IMR-90 (cell line): ENCODE measurements around the gene FAM83E. TPM values are rescaled to one million over a fixed set of nuclear protein-coding genes. Genes with fewer than 3 reads are reported as not detected.

Experiments
- ATAC-seq: fragments of 200-7000 bp; cut with Tn5 transposase; 2 replicates; pipeline ENCODE4 v1.9.1; 2020; ENCODE audit warnings: low read depth, mild to moderate bottlenecking, moderate library complexity
- BruUV-seq: library from RNA; stranded (reverse); fragments of 400-500 nt; replicated peaks from 2 replicates; lab custom pipeline; 2021; lab: Mats Ljungman, UMichigan
- CTCF ChIA-PET: fragments of 300-600 bp; formaldehyde crosslinking; extraction: SDS; loops from one replicate; lab custom pipeline; 2021; ENCODE audit warnings: antibody characterized with exemption; lab: Yijun Ruan, JAX
- POLR2A ChIA-PET: fragments of 300-600 bp; sonication (Branson Sonifier 250); formaldehyde crosslinking; loops from one replicate; lab custom pipeline; 2022; ENCODE audit warnings: antibody characterized with exemption; ENCODE audit not compliant: unreplicated experiment; lab: Charles Lee
- DNase-seq: peaks from one replicate; pipeline ENCODE4 v3.0.0; 2013
- H2AFZ ChIP-seq: replicated peaks from 2 replicates; pipeline ENCODE3; 2013; ENCODE audit warnings: low read length, mild to moderate bottlenecking; ENCODE audit not compliant: poor library complexity
- H2AK5ac ChIP-seq: 2 replicates; pipeline ENCODE4 v1.6.1; 2013; ENCODE audit warnings: low read depth, low read length, inconsistent platforms
- H2AK9ac ChIP-seq: replicated peaks from 2 replicates; pipeline ENCODE3; 2013; ENCODE audit warnings: mild to moderate bottlenecking, low read depth, low read length, moderate library complexity; ENCODE audit not compliant: poor library complexity
- H2BK120ac ChIP-seq: 2 replicates; pipeline ENCODE4 v1.6.1; 2013; ENCODE audit warnings: low read depth, low read length, inconsistent platforms
- H2BK15ac ChIP-seq: 3 replicates; pipeline ENCODE4 v1.6.1; 2013; ENCODE audit warnings: low read depth, low read length, inconsistent platforms
- H2BK20ac ChIP-seq: 2 replicates; pipeline ENCODE4 v1.6.1; 2013; ENCODE audit warnings: low read depth, mild to moderate bottlenecking, inconsistent platforms, low read length, moderate library complexity
- H2BK5ac ChIP-seq: 2 replicates; pipeline ENCODE4 v1.6.1; 2013; ENCODE audit warnings: mild to moderate bottlenecking, low read depth, low read length, inconsistent platforms; ENCODE audit not compliant: poor library complexity, severe bottlenecking
- H3K14ac ChIP-seq: replicated peaks from 2 replicates; pipeline ENCODE4 v1.6.1; 2013; ENCODE audit warnings: low read depth, low read length, inconsistent platforms
- H3K18ac ChIP-seq: 2 replicates; pipeline ENCODE4 v1.6.1; 2013; ENCODE audit warnings: low read depth, low read length, control low read depth
- H3K23ac ChIP-seq: 2 replicates; pipeline ENCODE4 v1.6.1; 2013; ENCODE audit warnings: low read depth, low read length, inconsistent platforms
- H3K27ac ChIP-seq: 2 replicates; pipeline ENCODE4 v1.5.1; 2013; ENCODE audit warnings: mild to moderate bottlenecking, control low read depth, low read length; ENCODE audit not compliant: insufficient read depth
- H3K27me3 ChIP-seq: 2 replicates; pipeline ENCODE4 v1.6.1; 2013; ENCODE audit warnings: low read length; ENCODE audit not compliant: control insufficient read depth, insufficient read depth
- H3K36me3 ChIP-seq: 2 replicates; pipeline ENCODE4 v1.6.1; 2013; ENCODE audit warnings: low read length, mixed read lengths; ENCODE audit not compliant: control insufficient read depth, insufficient read depth
- H3K4ac ChIP-seq: 2 replicates; pipeline ENCODE4 v1.6.1; 2013; ENCODE audit warnings: low read depth, low read length, inconsistent platforms
- H3K4me1 ChIP-seq: 2 replicates; pipeline ENCODE4 v1.6.1; 2013; ENCODE audit warnings: low read length, mixed read lengths; ENCODE audit not compliant: control insufficient read depth, insufficient read depth
- H3K4me2 ChIP-seq: 2 replicates; pipeline ENCODE4 v1.6.1; 2013; ENCODE audit warnings: low read depth, mild to moderate bottlenecking, control low read depth, low read length, moderate library complexity
- H3K4me3 ChIP-seq: 2 replicates; pipeline ENCODE4 v1.5.1; 2013; ENCODE audit warnings: low read depth, mild to moderate bottlenecking, control low read depth, low read length, moderate library complexity; ENCODE audit not compliant: insufficient read depth
- H3K56ac ChIP-seq: 2 replicates; pipeline ENCODE4 v1.6.1; 2013; ENCODE audit warnings: low read length, inconsistent platforms; ENCODE audit not compliant: insufficient read depth; ENCODE audit errors: extremely low read depth
- H3K79me1 ChIP-seq, 2 experiments: 2 replicates each; pipeline ENCODE4 v1.6.1; 2013; ENCODE audit warnings: low read length in 2 of 2, inconsistent platforms in 1 of 2, low read depth in 1 of 2
- H3K9ac ChIP-seq: 2 replicates; pipeline ENCODE4 v1.6.1; 2013; ENCODE audit warnings: low read depth, low read length, control low read depth
- H3K9me1 ChIP-seq: 2 replicates; pipeline ENCODE4 v1.6.1; 2013; ENCODE audit warnings: low read length, inconsistent platforms; ENCODE audit not compliant: insufficient read depth
- H3K9me3 ChIP-seq: 2 replicates; pipeline ENCODE4 v1.6.1; 2013; ENCODE audit warnings: low read length; ENCODE audit not compliant: control insufficient read depth, insufficient read depth
- H4K20me1 ChIP-seq: 2 replicates; pipeline ENCODE4 v1.6.1; 2013; ENCODE audit warnings: low read length, inconsistent platforms; ENCODE audit not compliant: insufficient read depth
- H4K5ac ChIP-seq: 2 replicates; pipeline ENCODE4 v1.6.1; 2013; ENCODE audit warnings: mild to moderate bottlenecking, low read depth, low read length, control low read depth
- H4K8ac ChIP-seq, 2 experiments: 2 replicates each; pipeline ENCODE4 v1.6.1; 2013; ENCODE audit warnings: low read depth in 2 of 2, low read length in 2 of 2, control low read depth in 1 of 2, inconsistent platforms in 1 of 2
- H4K91ac ChIP-seq: 2 replicates; pipeline ENCODE4 v1.6.1; 2013; ENCODE audit warnings: low read depth, low read length, inconsistent platforms; ENCODE audit not compliant: insufficient read depth
- BHLHE40 ChIP-seq: fragments of 150-350 bp; IDR thresholded peaks from 2 replicates; pipeline ENCODE4 v1.6.1; 2016; ENCODE audit warnings: mild to moderate bottlenecking, low read depth, low read length
- FOS ChIP-seq: fragments of 150-350 bp; IDR thresholded peaks from 2 replicates; pipeline ENCODE4 v1.6.1; 2016; ENCODE audit warnings: low read depth, low read length
- MAFK ChIP-seq: IDR thresholded peaks from 2 replicates; pipeline ENCODE4 v1.6.1; 2012; ENCODE audit warnings: low read depth, low read length, improper control_type of control experiment
- MAZ ChIP-seq: IDR thresholded peaks from 2 replicates; pipeline ENCODE4 v1.6.1; 2012; ENCODE audit warnings: low read depth, mild to moderate bottlenecking, low read length, improper control_type of control experiment, moderate library complexity, borderline replicate concordance
- MXI1 ChIP-seq: IDR thresholded peaks from 2 replicates; pipeline ENCODE4 v1.6.1; 2012; ENCODE audit warnings: low read depth, mild to moderate bottlenecking, low read length, moderate library complexity, borderline replicate concordance
- POLR2A ChIP-seq: IDR thresholded peaks from 2 replicates; pipeline ENCODE4 v1.6.1; 2012; ENCODE audit warnings: mild to moderate bottlenecking, low read depth, low read length
- RAD21 ChIP-seq: IDR thresholded peaks from 2 replicates; pipeline ENCODE4 v1.6.1; 2012; ENCODE audit warnings: low read length, improper control_type of control experiment
- RCOR1 ChIP-seq: IDR thresholded peaks from 2 replicates; pipeline ENCODE4 v1.6.1; 2012; ENCODE audit warnings: mild to moderate bottlenecking, low read length, improper control_type of control experiment; ENCODE audit not compliant: insufficient replicate concordance
- RFX5 ChIP-seq: IDR thresholded peaks from 2 replicates; pipeline ENCODE4 v1.8.0; 2012; ENCODE audit warnings: low read depth, mild to moderate bottlenecking, low read length, moderate library complexity
- SMC3 ChIP-seq: fragments of 150-350 bp; IDR thresholded peaks from 2 replicates; pipeline ENCODE4 v1.6.1; 2016; ENCODE audit warnings: low read depth, mild to moderate bottlenecking, antibody characterized with exemption, low read length, moderate library complexity
- WGBS, 2 experiments: methylation state at CpG; one replicate each; pipeline versions ENCODE4 v1.1.5 to v1.1.7; 2013; ENCODE audit warnings: missing lambda C conversion rate in 2 of 2; ENCODE audit not compliant: insufficient read length in 1 of 2; ENCODE audit errors: extremely low coverage in 2 of 2; 5-methylcytosine and 5-hydroxymethylcytosine counted together
- dilution Hi-C: fragments of 300-500 bp; cut with HindIII; formaldehyde crosslinking; loops from one replicate; pipeline ENCODE4 v1.14.3; 2018; ENCODE audit warnings: low sequenced_read_pairs; ENCODE audit not compliant: unreplicated experiment
- in situ Hi-C: fragments of 300-500 bp; cut with MboI; formaldehyde crosslinking; loops from 3 replicates; pipeline ENCODE4 v1.14.3; 2019; ENCODE audit warnings: low sequenced_read_pairs, inconsistent platforms, mixed read lengths
- intact Hi-C: fragments of 100-400 bp; cut with micrococcal nuclease; formaldehyde crosslinking; loops from 2 replicates; pipeline ENCODE4 v1.10.0; 2022
- polyA plus RNA-seq, 3 experiments: library from polyadenylated mRNA; depleted of rRNA; stranded (reverse); fragments of >200 nt; gene quantifications; 2 replicates each; pipeline ENCODE4 v1.2.3, GENCODE V29; 2012; ENCODE audit warnings: low replicate concordance in 1 of 3
- total RNA-seq: library from RNA; depleted of rRNA; stranded (reverse); fragments of >200 nt; gene quantifications from 2 replicates; pipeline ENCODE4 v1.2.3, GENCODE V29; 2012
- TF ChIP-seq, protein P1 (sequence below): fragments of 150-350 bp; IDR thresholded peaks from 2 replicates; pipeline ENCODE4 v1.6.1; 2017; ENCODE audit warnings: mild to moderate bottlenecking, antibody characterized with exemption, low read length, low read depth
- TF ChIP-seq, protein P2 (sequence below): conservative IDR thresholded peaks from 2 replicates; pipeline ENCODE4 v1.5.1; 2012; ENCODE audit warnings: mild to moderate bottlenecking, low read depth, low read length, improper control_type of control experiment

FAM83E gene
- total and polyA plus RNA-seq, 2 of the 4 experiments (the other 2 are of a cell fraction) = 0.05 to 0.36 TPM

DNA sequence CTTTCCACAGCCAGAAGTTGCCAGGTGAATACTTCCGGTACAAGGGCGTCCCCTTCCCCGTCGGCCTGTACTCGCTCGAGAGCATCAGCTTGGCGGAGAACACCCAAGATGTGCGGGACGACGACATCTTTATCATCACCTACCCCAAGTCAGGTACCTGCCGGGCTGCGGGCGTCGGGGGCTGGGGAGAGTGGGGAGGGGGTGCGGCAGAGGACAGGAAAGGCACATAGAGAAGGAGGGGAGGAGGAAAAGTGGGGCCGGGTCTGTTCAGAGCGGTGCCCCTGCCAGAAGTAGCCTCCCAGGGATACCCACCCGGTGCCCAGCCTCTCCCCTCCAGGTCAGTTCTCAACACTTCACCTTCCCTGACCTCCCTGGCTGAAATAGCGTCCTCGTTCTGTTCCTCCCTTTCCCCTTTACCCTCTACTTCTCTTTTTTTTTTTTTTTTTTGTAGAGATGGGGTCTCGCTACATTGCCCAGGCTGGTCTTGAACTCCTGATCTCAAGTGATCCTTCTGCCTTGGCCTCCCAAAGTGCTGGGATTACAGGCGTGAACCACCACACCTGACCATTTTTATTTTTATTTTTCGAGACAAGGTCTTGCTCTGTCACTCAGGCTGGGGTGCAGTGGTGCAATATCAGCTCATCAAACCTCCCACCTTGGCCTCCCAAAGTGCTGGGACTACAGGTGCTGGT, 38.8 kb downstream of the FAM83E start:
- H4K8ac ChIP-seq = no peak overlapping the region
- H2AK9ac ChIP-seq = no peak overlapping the region
- H2AK5ac ChIP-seq = no peak overlapping the region
- no peak overlapping the region for H3K27ac ChIP-seq
- CTCF ChIA-PET = no interaction called here
- no peaks in the 10 kb centered on the region for H4K20me1 ChIP-seq
- POLR2A ChIA-PET = no interaction called here
- BruUV-seq = no TSS peak
- H3K4ac ChIP-seq = no peak overlapping the region
- H2BK15ac ChIP-seq = no peak overlapping the region
- H3K4me1 ChIP-seq = no peaks in the 10 kb centered on the region
- TF ChIP-seq MAZ (no peak), SMC3 (no peak), BHLHE40 (no peak), RAD21 (no peak), RCOR1 (no peak), RFX5 (no peak), POLR2A (no peak), MXI1 (no peak), MAFK (no peak), FOS (no peak)
- TF ChIP-seq, protein P1, sequence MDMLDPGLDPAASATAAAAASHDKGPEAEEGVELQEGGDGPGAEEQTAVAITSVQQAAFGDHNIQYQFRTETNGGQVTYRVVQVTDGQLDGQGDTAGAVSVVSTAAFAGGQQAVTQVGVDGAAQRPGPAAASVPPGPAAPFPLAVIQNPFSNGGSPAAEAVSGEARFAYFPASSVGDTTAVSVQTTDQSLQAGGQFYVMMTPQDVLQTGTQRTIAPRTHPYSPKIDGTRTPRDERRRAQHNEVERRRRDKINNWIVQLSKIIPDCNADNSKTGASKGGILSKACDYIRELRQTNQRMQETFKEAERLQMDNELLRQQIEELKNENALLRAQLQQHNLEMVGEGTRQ = no peak
- TF ChIP-seq, protein P2, sequence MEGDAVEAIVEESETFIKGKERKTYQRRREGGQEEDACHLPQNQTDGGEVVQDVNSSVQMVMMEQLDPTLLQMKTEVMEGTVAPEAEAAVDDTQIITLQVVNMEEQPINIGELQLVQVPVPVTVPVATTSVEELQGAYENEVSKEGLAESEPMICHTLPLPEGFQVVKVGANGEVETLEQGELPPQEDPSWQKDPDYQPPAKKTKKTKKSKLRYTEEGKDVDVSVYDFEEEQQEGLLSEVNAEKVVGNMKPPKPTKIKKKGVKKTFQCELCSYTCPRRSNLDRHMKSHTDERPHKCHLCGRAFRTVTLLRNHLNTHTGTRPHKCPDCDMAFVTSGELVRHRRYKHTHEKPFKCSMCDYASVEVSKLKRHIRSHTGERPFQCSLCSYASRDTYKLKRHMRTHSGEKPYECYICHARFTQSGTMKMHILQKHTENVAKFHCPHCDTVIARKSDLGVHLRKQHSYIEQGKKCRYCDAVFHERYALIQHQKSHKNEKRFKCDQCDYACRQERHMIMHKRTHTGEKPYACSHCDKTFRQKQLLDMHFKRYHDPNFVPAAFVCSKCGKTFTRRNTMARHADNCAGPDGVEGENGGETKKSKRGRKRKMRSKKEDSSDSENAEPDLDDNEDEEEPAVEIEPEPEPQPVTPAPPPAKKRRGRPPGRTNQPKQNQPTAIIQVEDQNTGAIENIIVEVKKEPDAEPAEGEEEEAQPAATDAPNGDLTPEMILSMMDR = no peak
- no peaks in the 10 kb centered on the region for H3K79me1 ChIP-seq
- no peak overlapping the region for H4K91ac ChIP-seq
- no peak overlapping the region for H3K4me2 ChIP-seq
- DNase-seq = no peak
- H2BK120ac ChIP-seq = no peak overlapping the region
- 100% methylated on average over 1 of the region's 23 CpGs; no CpG with 5 or more reads in 1 of the 2 experiments for WGBS, 2 experiments
- in situ Hi-C loops (no loop called here), dilution Hi-C loops (no loop called here), intact Hi-C loops (no loop called here)
- H3K9me3 ChIP-seq = no peaks in the 10 kb centered on the region
- no peak for ATAC-seq
- no peak overlapping the region for H4K5ac ChIP-seq
- H3K4me3 ChIP-seq = no peak overlapping the region
- no peak overlapping the region for H3K56ac ChIP-seq
- H3K18ac ChIP-seq = no peak overlapping the region
- H3K9ac ChIP-seq = no peak overlapping the region
- H3K27me3 ChIP-seq = no peaks in the 10 kb centered on the region
- no peak overlapping the region for H3K14ac ChIP-seq
- H3K9me1 ChIP-seq = no peaks in the 10 kb centered on the region
- H2BK5ac ChIP-seq = no peak overlapping the region
- H2BK20ac ChIP-seq = no peak overlapping the region
- H3K23ac ChIP-seq = no peak overlapping the region
- peak overlapping the region; percentile 7 for H2AFZ ChIP-seq
- no peaks in the 10 kb centered on the region for H3K36me3 ChIP-seq
